ENCODE results near the gene ELMOD3. TPM values are rescaled to one million over a fixed set of nuclear protein-coding genes. Genes with fewer than 3 reads are reported as not detected.
"Not testable (repeated sequence)": the region's sequence is repeated elsewhere in the genome, so short reads cannot be mapped to it uniquely, and the experiment has no call there.

The ELMOD3 gene
- total and polyA plus RNA-seq, 2 of the 8 experiments (the other 6 are each of a cell fraction or from before 2014, with no cell fraction given): 8.5 to 10.2 TPM

DNA sequence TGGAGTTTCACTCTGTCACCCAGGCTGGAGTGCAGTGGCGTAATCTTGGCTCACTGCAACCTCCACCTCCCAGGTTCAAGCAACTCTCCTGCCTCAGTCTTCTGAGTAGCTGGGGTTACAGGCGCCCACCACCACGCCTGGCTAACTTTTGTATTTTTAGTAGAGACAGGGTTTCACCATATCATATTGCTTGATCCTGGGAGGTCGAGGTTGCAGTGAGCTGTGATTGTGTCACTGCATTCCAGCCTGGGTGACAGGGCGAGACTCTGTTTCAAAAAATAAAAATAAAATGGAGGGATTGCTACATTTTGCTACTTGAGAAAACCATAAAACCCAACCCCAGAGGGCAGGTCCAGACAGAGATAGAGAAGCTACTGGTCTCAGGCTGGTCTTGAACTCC, 28.6 kb downstream of the ELMOD3 start:
- not testable (repeated sequence) for H3K18ac ChIP-seq (ENCODE audit: extremely low read depth, low read length); H2BK5ac ChIP-seq (ENCODE audit: low read depth, low read length); H2BK12ac ChIP-seq (ENCODE audit: low read depth, low read length); H4K8ac ChIP-seq (ENCODE audit: extremely low read depth, insufficient read depth, low read length); H3K4me2 ChIP-seq (ENCODE audit: insufficient read depth in 1 of 2, low read depth in 2 of 2, low read length in 2 of 2); H3K79me2 ChIP-seq (ENCODE audit: control insufficient read depth in 1 of 2, insufficient read depth in 2 of 2, low read length in 2 of 2); H2BK120ac ChIP-seq (replicated peaks; ENCODE audit: low read depth, low read length); H2AFZ ChIP-seq (ENCODE audit: low read length); H3K27me3 ChIP-seq (replicated peaks in 1 of 4; ENCODE audit: control insufficient read depth in 3 of 4, extremely low read depth in 1 of 4, insufficient read depth in 3 of 4, low read length in 3 of 4); H3K9ac ChIP-seq (replicated peaks in 1 of 4; ENCODE audit: extremely low read depth in 1 of 4, low read depth in 3 of 4, low read length in 3 of 4); H3K14ac ChIP-seq (ENCODE audit: insufficient read length); H3K27ac ChIP-seq (ENCODE audit: low read depth, low read length); DNase-seq (ENCODE audit: low read depth in 1 of 2, low spot score in 2 of 2); H3K4me3 ChIP-seq (ENCODE audit: extremely low read depth in 1 of 4, insufficient read depth in 2 of 4, low read depth in 3 of 4, low read length in 4 of 4); H3K79me1 ChIP-seq (ENCODE audit: low read depth, low read length); H3K4me1 ChIP-seq (replicated peaks in 1 of 4; ENCODE audit: control insufficient read depth in 3 of 4, insufficient read depth in 4 of 4, low read length in 3 of 4); H3K23me2 ChIP-seq (ENCODE audit: low read depth, low read length); H3K23ac ChIP-seq (ENCODE audit: insufficient read length); H2BK15ac ChIP-seq (ENCODE audit: low read length); H3K56ac ChIP-seq (replicated peaks; ENCODE audit: insufficient read length, low read depth, low read length); H2BK20ac ChIP-seq (ENCODE audit: low read length); H4K91ac ChIP-seq (replicated peaks; ENCODE audit: insufficient read length, low read length); H3K4ac ChIP-seq (replicated peaks; ENCODE audit: insufficient read length, low read depth, low read length); H4K5ac ChIP-seq (ENCODE audit: insufficient read length, low read depth, low read length); FAIRE-seq; H2AK5ac ChIP-seq (ENCODE audit: low read depth, low read length); H4K20me1 ChIP-seq (replicated peaks in 1 of 2; ENCODE audit: control insufficient read depth in 1 of 2, insufficient read depth in 2 of 2, low read length in 2 of 2)
- ChIA-PET CTCF (ENCODE audit: partially characterized antibody) (interaction anchor here (0.6 to 1.9 kb wide), 7 partner anchors 8 to 169 kb away, joined by 3 to 10 read pairs (median 4); no protein-coding TSS in a partner anchor), POLR2A (ENCODE audit: partially characterized antibody) (interaction anchor here (1.9 to 25.0 kb wide), 3 partner anchors 8 to 178 kb away, joined by 4 to 396 read pairs (median 9); partner anchors contain the start of genes GGCX and MAT2A)
- peaks cover 0 to 11% (median 1%) of the 10 kb centered on the region in 4 experiments; a peak in 4 of 8 replicates for H3K36me3 ChIP-seq (ENCODE audit: control insufficient read depth in 2 of 4, insufficient read depth in 4 of 4, low read length in 3 of 4)
- H3K9me3 ChIP-seq (ENCODE audit: insufficient read depth in 2 of 2, low read depth in 1 of 2, low read length in 1 of 2): peaks cover 4 to 10% of the 10 kb centered on the region in 2 experiments; a peak in 3 of 4 replicates
- WGBS, 2 experiments (ENCODE audit: extremely low coverage in 1 of 2, insufficient coverage in 1 of 2, insufficient read length in 1 of 2, insufficient replicate concordance in 2 of 2, low coverage in 1 of 2, low lambda C conversion rate in 2 of 2, missing lambda C conversion rate in 1 of 2): 76% methylated on average over 5 of the region's 5 CpGs; no CpG with 5 or more reads in 1 of the 2 experiments

Data from H1 (cell line).